CD1c-positive myeloid dendritic cell (primary cell): Measurements from ENCODE around the gene RNF212.
A peak's percentile ranks its signal among the peaks of the same experiment; 100 is the strongest.

ENCODE experiments used
- DNase-seq: peaks from one replicate; pipeline ENCODE4 v3.0.0-alpha.2; 2016; ENCODE audit errors: extremely low spot score

RNF212 gene

DNA sequence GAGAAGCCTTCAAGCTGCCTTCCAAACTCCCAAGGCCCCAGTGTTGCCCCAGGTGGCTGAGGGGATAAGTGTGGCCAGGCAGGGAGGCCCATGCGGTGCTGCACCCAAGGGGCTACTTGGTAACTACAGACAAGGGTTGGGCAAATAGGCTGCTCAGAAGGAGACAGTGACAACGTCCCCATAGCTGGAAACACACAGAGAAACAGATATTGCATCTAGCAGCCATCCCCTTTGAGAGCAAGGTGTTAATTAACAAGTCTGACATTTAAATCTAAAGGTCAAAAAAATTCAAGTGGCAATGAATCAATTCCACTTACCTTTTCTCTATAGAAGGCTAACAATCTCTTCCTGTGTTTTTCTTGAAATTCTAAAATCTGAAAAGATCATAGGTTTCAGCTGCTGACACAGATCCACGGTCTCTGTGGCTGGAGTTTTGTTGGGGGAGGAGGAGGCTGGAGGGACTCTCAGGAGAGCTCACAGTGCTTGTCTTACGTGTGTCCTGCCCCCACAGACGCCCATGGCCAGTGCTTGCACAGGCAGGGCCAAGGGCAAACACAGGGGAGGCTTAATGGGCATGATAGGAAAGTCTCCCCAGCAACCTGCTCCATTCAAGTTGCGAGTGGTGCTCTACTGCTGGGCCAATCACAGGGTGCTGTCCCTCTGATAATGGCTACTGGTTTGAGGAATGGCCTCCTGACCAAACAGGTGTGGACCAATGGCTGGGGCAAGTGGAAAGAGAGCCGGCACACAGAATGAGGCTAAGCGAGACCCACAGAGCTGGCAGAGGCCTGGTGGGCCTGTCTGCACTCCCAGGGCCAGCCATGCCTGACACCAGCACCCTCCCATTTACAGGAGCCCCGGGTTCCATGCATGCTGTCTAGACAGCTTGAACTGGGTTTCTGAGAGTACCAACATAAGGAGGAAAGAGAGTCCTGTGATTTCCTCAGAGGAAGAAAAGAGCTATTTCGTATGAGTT, 22.6 kb downstream of the RNF212 start:
- no peak for DNase-seq

GRCh38 chr4:1090036-1090435, 23.3 kb downstream of the RNF212 start:
- DNase-seq = no peak

DNA sequence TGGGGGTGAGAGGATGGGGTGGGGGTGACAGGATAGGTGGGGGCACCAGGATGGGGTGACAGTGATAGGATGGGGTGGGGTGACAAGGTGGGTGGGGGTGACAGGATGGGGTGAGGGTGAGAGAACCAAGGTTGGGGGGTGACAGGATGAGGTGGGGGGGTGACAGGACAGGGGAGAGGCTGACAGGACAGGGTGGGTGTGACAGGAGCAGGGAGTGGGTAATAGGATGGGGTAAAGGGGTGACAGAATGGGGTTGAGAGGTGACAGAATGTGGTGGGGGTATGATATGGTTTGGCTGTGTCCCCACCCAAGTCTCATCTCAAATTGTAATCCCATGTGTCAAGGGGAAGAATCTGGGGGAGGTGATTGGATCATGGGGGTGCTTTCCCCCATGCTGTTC, 26.0 kb downstream of the RNF212 start:
- no peak for DNase-seq

- no peak for DNase-seq
These were observed 27.4 kb downstream of the RNF212 start for GRCh38 chr4:1086011-1086410.

- DNase-seq = no peak
These were observed 28.0 kb downstream of the RNF212 start for GRCh38 chr4:1085404-1085799.

GRCh38 chr4:1084796-1085403, 28.5 kb downstream of the RNF212 start:
- no peak for DNase-seq

GRCh38 chr4:1084394-1084793, 29.0 kb downstream of the RNF212 start:
- DNase-seq = no peak

GRCh38 chr4:1082215-1083182, 30.9 kb downstream of the RNF212 start:
- peak; percentile 73 for DNase-seq

DNA sequence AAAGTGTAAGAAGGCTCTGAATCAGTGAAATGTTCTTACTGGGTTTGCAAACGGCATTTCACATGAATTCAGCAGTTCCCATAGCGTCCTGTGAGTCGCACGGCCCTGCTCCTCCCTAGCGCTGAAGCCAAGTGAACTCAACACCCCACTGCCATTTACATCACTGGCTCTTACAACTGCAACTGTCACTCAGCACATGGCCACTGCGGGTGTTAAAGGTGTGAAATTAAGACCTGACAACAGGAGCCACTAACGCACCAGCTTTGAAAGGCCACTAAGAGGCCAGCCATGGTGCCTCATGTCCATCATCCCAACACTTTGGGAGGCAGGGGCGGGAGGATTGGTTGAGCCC, 31.7 kb downstream of the RNF212 start:
- DNase-seq = no peak

DNA sequence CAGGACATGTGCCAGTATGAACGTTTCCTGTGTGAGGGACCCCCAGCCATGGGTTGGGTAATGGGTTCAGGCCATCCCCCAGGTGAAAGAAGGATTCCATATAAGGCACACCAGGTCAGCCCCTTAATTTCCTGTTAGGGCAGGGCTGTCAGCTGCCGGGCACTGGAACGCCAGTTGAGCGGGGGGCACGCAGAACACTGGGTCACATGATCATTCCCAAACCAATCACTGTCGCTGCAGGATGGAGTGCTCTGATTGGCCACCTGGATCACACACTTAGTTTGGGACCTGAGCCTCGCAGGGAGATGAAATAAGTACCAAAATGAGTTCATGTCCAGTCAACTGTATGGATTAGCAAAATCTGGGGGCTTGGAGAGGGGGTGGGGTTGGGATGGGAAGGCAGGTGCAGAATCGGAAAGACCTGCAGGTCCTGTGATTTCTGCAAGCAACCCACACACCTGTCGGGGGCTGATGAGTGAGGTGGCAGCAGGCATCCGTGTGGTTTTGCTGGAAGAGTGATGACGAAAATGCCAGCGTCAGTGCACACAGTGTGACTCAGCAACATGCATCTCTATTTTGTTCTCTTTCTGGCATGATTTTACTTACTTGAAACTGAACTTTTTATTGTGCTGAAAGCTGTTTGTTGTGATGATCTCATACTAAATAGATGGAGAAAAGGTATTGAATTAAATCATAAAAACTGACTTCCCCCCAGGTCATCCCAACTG, 32.2 kb downstream of the RNF212 start:
- DNase-seq = peak; percentile 33

DNA sequence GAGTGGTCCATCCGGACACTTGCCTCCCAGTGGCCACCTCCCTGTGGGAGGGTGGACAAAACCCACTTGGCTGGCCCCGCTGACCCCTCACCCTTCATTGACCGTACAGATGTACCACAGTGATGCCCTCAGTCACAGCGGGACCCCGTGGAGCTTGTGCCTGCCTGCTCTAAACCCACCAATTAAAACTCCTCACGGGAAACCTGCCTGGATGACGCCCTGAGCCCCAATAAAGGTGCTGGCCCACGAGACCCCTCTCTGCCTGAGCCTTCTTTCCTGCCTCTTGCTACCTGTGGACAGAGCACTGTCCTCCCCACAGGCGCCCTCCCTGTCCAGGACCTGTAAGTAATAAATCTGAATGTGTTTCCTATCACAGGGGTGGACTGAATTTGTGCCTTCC, 32.9 kb downstream of the RNF212 start:
- no peak for DNase-seq

GRCh38 chr4:1079711-1080265, 33.6 kb downstream of the RNF212 start:
- no peak for DNase-seq

DNA sequence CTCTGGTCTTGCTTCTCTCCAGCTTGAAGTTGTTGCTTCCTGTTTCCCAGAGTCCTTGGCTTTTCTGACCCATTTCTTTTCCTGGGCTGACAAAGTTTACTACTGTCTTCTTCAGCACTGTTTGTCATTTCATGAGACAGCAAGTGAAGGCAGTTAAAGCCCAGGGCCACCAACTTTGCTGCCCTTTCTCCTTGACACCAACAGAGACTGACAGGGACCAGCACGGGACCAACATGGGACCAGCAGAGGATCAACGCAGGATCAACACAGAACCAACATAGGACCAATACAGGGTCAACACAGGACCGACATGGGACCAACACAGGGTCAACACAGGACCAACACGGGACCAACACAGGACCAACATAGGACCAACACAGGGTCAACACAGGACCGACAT, 34.9 kb downstream of the RNF212 start:
- no peak for DNase-seq

DNA sequence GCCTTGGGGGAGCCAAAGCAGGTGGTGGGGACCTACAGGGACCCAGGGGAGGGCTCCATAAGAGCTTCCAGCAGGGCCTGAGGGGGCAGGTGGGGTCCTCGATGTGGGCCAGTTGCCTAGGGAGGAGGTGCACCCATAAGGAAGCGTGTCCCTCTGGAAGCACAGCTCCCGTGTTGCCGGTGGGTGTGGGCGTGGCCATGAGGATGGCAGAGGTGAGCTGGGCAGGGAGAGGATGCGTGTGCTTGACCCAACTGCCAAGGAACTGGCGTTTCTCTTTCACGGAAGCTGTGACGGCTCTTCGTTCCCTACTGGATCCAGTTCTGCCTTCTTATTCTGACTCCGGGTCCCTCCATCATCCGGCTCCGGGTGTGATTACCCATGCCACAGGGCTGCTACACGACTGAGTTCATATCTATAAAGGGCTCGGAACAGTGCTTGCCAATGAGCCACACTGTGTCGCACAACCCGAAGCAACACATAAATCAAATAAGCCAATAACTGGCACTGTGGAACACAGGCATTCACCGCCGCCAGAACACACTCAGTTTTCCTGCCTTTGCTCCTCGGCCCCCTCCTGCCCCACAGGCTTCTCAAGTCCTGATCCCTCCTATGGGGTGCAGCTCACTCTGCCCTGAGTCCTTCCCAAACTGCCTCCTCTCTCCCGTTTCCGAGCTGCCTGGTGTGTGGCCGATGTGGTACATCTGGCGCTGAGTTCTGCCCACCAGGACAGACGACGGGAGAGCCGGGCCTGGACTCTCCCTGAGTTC, 35.5 kb downstream of the RNF212 start:
- DNase-seq = no peak

DNA sequence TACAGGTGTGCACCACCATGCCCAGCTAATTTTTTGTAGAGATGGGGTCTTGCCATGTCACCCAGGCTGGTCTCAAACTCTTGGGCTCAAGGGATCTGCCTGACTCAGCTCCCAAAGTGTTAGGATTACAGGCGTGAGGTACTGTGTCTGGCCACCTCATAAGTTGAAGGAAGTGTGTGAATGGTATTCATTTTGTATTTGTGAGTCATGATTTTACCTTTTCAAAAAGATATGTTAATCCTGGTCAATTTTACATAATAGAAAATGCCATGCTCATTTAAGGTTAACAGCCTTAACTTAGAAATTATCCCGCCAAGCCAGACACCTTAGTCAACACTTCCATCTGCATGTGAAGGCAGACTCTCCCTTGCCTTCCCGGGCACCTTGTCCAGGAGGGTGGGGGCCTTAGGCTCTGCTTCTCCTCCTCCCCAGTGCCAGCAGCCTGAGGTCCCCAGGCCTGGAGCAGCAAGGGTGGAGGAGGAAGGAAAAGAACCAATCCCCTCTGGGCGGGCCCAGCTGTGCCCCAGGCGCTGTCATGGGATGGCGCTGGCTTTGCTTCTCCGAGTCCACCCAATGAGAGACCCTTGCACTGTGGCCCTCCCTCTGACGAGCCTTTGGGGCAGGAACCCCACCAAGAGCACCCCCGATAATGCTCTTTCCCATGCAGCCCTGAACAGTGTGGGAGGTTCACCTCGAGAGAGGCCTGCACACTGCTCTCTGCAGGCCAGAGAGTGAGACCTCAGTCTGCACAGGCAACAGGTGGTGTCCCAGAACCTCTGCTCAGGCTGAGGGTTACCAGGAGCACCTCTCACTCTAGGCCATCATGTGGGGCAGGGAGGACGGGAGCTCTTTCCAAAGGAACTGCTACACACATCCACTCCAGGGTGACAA, 37.3 kb downstream of the RNF212 start:
- DNase-seq = no peak

DNA sequence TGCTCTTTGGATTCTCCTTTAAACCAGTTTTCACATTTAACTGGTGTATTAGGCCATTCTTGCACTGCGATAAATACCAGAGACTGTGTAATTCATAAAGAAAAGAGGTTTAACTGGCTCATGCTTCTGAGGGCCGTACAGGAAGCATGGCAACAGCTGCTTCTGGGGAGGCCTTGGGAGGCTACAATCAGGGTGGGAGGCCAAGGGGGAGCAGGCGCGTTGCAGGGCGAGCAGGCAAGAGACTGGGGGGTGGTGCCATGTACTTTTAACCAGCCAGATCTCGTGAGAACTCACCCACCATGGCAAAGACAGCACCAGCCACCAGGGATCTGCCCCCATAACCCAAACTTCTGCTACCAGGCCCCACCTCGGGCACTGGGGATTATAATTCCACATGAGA, 38.1 kb downstream of the RNF212 start:
- DNase-seq = no peak

DNA sequence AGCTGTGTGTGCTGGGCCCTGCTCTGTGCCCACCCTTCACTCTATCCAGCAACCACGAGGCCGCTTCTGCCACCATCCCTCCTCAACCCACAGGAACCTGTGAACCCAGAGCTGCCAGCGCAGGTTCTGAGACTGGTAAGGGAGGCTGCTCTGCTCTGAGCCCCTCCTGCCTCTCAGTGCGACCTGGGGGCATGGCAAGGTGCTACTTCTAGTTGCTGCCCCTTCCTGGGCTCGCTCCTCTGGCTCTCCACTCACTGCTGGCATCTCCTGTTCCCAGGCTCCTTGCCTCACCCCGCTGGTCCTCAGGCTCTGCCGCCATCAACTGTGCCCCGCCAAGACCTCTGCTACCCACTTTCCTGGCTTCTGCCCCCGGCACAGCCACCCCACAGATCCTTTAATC, 39.3 kb downstream of the RNF212 start:
- DNase-seq = no peak

DNA sequence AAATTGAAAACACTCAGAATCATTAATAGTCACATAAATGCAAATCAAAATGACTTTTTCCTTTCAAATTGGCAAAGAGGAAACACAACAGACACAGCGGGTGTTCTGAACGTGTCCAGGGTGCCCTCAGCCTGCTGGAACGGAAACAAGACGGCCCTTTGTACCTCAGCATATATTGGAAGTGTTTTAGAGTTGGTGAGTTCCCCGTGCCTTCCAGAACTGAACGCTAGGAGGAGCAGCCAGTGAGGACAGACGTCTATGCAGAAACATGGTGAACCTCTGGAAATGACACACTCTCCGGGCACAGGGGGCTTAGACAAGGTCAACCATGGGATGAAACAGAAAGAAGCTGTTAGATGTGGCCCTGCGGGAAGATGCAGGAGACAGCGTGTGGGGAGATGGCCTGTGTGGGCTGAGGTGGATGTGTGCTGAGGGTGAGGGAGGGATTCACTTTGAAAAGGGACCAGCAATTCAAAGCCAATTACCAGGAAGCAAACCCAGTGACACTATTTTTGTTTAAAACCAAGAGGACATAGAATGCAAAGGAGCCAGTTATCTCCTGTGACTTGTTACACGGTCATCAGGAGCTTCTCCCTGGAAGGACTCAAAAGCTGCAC, 40.4 kb downstream of the RNF212 start:
- peak; percentile 59 for DNase-seq

DNA sequence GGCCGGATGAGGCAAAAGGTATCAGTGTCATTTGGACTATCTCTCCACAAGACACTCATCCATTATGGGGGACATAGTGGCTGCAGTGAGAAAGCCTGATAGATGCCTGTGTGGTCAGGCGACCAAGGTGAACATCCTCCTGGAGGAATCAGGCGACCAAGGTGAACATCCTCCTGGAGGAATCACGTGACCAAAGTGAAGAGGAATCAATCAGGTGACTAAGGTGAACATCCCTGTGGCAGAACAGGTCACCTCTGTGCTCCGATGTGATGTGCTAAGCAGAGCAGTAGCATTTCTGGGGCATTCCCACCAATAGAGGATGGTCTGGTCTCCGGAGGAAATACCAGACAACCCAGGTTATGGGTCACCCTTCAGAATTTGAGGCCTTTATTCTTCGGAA, 44.0 kb downstream of the RNF212 start:
- no peak for DNase-seq
